ENCODE measurements around the gene ZNF410.
"Not testable (repeated sequence)": the region's sequence is repeated elsewhere in the genome, so short reads cannot be mapped to it uniquely, and the experiment has no call there.

ZNF410 gene, protein sequence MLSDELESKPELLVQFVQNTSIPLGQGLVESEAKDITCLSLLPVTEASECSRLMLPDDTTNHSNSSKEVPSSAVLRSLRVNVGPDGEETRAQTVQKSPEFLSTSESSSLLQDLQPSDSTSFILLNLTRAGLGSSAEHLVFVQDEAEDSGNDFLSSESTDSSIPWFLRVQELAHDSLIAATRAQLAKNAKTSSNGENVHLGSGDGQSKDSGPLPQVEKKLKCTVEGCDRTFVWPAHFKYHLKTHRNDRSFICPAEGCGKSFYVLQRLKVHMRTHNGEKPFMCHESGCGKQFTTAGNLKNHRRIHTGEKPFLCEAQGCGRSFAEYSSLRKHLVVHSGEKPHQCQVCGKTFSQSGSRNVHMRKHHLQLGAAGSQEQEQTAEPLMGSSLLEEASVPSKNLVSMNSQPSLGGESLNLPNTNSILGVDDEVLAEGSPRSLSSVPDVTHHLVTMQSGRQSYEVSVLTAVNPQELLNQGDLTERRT

DNA sequence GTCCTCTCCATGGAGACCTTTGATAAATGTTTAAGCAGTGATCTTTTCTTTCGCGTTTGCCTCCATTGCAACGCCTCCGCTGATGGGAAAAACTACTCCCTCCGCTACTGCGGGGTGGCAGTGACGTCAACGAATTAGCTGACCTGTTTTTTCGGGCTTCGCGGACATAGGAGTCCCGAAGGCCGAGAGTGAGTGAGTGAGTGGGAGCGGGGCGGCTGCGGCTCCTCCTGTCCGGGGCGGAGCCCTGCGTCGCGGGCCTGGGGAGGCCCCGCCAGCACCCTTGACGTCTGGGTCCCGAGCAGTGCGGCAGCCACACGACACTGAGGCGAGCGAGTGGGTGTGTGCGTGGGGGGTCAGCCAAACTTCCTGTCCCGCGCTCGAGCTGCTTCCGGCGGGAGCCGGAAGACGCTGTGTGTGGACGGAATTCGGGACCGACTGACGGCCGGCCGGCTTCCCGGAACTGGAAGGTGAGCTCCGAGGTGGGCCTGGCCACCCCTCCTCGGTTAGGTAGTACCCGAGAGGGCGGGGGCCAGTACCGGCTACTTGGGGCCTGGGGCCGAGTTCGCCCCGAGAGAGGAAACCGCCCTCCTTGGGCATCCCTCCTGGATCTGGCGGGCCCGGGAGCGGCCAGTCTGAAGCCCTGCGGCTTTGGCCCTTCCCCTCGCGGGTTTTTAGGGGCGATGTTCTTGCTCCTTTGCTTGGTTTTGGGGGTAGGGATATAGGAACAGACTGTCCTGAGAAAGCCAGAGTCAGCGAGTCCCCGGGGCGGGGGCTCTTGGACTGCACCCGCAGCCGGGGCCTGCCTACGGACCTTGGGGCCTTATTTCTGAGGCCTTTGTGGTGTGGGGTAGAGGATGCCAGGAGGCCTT lies at the start of gene ZNF410:
Gene ZNF410 (plus strand): TSS at position 411 of the 869 bp plus-strand sequence. CDS start 5,317 bp downstream, outside the sequence.
- DNase-seq = peak; percentile 97

DNA sequence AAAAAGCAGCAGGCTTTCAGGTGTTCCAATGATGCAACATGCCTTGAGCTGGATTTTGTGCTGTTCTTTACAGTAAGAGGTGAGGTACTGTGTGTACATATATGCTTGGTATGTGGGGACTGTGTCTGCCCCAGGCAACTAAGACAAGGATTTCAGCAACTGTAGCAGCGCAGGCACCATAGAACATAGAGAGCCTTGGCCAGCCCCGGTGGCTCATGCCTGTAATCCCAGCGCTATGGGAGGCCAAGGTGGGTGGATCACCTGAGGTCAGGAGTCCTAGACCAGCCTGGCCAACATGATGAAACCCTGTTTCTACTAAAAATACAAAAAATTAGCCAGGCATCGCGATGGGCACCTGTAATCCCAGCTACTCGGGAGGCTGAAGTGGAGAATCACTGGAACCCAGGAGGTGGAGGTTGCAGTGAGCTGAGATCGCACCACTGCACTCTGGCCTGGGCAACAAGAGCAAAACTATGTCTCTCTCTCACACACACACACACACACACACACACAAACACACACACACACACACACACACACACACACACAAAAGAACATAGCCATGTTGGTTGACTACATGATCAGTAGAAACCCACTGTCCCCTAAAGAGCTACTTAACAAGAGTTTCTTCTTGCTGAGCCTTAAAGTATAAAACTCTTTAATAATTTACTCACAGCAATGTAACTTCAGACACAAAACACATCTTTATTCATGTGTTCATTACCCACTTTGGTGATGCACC lies 48.2 kb upstream of the ZNF410 start:
- DNase-seq = not testable (repeated sequence)

DNA sequence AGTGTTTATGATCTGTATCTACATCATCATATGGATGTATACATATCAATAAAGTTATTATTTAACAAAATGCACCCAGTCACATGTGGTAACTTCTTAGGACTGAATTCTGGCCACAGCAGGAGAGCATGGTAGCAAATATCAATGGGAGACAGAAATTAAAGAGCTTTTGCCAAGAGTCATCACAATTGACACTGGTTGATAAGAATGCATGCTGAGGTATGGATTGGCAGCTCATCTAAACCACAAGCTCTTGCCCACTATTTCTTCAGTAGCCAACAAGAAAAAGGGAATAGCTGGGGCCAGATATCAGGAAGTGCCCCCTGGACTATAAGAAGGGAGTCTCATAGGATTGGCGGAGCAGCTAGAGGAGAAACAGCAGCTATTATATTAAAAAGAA lies 44.5 kb upstream of the ZNF410 start:
- no peak for DNase-seq

DNA sequence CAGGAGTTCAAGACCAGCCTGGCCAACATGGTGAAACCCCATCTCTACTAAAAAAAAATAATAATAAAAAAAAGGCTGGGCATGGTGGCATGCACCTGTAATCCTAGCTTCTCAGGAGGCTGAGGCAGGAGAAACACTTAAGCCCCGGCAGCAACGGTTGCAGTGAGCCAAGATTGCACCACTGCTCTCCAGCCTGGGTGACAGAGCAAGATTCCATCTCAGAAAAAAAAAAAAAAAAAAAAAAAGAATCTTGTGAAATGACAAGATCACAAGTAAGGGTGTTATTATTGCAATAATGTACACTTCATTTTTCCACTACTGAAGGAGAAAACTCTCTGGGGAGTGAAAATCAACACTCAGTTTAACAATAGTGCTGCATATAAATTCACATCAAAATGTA lies 43.8 kb upstream of the ZNF410 start:
- no peak for DNase-seq

DNA sequence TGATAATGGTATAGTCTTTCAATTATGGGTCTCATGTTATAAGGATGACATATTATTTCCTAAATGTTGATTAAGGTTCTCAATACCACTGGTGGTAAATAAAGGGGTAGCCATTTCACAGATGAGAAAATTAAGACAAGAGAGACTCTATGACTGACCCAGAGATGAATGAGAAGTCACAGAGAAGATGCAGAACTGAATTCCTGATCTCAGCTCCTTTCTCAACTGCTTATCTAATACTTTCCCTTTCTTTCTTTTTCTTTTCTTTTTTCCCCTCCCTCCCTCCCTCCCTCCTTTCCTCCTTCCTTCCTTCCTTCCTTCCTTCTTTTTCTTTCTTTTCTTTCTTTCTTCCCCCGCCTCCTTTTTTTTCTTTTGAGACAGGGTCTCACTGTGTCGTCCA lies 43.4 kb upstream of the ZNF410 start:
- DNase-seq = no peak

DNA sequence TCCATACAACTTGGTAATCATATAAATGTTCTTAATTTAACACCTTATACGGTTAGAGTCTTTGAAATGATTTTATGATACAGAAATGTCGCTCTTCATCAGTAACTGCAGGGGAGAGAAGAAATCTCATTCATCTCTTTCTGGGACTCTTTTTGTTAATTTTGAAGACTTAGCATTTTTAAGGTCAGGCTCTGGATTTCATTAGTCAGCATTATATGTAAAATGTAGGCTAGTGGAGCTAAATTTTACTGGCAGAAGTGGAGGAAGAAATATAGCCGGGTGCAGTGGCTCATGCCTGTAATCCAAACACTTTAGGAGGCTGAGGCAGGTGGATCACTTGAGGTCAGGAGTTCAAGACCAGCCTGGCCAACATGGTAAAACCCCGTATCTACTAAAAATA lies 39.7 kb upstream of the ZNF410 start:
- no peak for DNase-seq

DNA sequence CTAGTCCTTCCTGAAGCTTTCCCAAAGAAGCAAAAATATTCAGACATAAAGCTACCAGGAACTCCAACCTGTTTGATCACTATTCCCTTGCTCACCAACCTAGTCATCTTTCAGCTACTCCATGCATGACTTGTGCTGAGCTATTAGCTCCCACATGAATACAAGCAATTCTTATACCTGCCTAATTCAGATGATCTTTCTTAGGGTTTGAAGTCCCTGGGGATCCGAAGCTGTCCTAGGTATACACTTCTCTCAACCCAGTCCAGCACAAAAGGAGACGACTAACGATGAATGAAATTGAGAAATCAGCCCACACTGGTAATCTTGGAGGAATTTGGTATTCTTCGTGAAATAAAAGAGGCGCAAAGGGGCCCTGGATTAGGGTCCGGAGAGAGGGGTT lies 35.7 kb upstream of the ZNF410 start:
- DNase-seq = no peak

DNA sequence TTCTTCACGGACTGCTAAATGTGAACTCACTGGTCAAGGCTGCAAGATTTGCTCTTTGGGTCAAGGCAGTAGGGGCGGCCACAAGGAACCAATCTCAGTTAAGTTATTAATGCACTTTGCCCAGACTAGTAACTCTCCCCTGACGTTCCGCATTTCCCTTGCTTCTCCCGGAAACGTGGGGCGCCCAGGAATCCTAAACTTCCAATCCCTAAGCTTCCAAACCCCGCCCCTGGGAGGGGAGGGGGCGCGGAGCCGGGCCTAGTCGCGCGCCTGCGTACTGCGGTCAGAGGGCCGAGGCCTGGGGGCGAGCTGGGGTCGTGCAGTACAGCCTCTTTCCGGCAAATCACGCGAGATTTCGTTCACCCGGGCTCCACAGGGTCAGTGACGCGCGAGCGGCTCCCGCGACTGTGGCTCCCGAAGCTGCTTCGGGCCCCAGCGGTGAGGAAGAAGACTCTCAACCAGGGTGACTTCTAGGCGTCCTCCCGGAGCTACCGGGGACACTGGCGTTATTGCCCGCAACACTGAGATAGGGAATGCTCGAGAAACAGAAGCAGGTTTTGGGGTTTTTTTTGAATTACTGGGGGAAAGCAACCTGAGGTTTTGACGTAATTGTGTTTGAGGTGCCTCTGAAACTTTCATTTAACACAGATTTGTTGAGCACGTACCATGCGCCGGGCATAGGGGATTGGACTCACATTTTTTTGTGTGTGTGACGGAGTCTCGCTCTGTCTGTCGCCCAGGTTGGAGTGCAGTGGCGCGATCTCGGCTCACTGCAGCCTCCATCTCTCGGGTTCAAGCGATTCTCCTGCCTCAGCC lies 34.9 kb upstream of the ZNF410 start, which contains the start of gene PTGR2:
Gene PTGR2 (plus strand): TSS at position 265 of the 816 bp plus-strand sequence. CDS start 7,032 bp downstream, outside the sequence.
- peak; percentile 99 for DNase-seq

DNA sequence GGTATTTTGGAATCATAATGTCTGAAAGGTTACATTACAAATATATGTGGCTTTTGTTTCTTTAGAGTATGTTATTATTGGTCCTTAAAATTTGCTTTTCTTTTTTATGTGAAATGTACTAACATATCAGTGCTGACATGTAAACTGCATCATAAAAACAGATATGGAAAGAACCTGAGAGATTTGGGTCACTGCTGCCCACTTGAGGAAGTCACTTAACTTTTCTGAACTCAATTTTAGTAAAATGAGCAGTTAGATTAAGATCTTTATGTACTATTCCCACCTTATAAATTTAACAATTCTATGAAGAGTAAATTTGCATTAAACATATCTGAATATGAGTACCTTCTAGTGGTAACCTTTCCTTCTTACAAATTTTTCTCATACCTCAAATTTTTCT lies 27.5 kb upstream of the ZNF410 start:
- no peak for DNase-seq

DNA sequence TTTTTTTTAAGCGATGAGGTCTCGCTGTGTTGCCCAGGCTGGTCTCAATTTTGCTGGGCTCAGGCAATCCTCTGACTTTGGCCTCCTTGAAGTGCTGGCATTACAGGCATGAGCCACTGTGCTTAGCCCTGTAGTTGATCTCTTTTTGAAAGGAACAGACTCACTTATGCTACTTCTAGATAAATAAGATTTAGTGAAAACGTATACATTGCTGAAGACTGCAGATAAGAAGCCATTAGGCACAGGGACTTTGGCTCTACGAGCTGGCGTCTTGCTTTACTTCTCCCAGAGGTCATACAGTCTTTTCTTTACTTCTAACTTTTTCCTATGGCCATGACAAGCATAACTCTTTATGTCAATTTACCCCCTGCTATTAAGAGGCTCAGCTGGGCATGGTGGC lies 25.6 kb upstream of the ZNF410 start:
- DNase-seq = no peak

DNA sequence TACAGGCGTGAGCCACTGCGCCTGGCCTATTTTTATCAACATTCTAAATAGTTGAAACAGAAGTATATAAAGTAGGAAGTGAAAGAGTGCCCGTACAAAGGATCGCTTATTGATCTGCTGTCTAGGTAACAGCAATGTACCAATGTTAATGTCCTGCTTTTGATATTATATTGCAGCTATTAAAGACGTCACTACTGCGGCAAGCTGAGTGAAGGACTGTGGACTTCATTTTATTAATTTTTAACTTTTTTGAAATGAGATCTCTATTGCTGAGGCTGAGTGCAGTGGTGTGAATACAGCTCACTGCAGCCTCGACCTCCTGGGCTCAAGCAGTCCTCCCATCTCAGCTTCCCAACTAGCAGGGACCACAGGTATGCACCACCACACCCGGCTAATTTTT lies 24.2 kb upstream of the ZNF410 start:
- no peak for DNase-seq

DNA sequence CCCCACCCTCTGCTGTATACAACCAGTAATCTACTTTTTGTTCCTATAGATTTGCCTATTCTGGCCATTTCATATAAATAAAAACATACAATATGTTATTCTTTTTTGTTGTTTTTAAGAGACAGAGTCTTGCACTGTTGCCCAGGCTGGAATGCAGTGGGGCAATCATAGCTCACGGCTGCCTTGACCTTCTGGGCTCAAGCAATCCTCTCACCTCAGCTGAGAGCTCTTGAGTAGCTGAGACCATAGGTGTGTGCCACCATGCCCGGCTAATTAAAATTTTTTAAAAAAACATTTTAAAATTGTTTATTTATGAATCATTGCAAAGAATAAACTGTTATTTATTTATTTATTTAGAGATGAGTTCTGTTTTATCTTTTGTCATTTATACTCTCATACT lies 23.4 kb upstream of the ZNF410 start:
- no peak for DNase-seq

DNA sequence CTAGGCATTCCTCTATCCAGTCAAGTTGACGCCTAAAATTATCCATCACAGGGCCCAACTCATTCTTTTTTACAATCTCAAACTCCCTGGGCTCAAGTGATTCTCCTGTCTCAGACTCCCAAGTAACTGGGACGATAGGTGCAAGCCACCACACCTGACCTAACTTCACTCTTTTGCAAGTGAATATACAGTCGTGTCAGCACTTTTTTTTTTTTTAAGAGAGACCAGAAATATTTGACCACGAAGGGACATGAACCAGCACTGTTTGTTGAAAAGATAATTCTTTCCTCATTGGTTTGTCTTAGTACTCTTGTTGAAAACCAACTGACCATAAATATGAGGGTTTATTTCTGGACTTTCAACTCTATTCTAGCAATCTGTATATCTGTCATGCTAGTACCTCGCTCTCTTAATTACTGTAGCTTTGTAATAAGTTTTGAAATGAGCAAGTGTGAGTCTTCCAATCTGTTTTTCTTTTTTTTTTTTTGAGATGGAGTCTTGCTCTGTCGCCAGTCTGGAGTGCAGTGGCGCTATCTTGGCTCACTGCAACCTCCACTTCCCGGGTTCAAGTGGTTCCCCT lies 21.0 kb upstream of the ZNF410 start:
- no peak for DNase-seq

DNA sequence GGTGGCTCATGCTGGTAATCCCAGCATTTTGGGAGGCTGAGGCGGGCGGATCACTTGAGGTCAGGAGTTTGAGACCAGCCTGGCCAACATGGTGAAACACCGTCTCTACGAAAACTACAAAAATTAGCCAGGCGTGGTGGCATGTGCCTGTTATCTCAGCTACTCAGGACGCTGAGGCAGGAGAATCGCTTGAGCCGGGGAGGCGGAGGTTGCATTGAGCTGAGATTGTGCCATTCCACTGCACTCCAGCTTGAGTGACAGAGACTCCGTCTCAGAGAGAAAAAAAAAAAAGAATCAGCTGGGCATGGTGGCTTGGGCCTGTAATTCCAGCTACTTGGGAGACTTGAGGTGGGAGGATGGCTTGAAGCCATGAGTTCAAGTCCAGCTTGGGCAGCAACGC lies 16.9 kb upstream of the ZNF410 start:
- not testable (repeated sequence) for DNase-seq

DNA sequence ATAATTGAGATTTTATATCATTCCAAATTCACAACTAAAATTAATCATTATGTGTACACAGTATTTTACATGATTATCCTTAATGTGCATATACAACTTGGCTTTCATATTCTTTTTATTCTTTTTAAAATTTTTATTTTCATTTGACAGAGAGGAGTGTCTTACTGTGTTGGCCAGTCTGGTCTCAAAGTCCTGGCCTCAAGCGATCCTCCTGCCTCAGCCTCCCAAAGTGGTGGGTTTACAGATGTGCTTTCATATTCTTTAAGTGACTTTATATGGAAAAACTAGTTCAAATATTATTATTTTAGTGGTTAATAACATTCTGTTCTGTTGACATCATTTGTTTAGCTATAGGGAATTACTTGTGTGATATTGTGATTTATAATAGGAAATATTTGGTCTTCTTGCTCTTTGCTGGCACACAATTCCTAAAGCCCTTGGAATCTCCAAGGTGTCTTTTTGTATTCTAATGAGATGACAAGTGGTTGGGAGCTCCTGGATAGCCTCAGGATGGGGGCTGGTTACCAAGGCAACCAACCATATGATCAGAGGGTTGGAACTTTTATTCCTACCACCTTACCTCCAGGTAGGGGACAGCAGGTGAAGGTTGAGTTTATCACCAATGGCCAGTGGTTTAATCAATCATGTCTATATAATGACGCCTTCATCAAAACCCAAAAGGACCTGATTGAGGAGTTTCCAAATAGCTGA lies 16.0 kb upstream of the ZNF410 start:
- DNase-seq = no peak

DNA sequence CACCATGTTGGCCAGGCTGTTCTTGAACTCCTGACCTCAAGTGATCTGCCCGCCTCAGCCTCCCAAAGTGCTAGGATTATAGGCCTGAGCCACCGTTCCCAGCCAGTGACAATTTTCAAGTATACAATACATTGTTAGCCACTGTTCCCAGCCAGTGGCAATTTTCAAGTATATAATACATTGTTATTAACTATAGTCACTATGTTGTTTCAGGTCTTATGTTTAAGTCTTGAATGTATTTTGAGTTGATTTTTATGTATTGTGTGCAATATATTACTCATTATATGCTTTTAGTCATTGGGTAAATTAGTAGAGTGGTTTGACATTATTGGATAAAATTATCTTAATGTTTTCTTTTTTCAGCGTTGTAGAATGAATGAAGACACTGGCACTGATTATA lies 13.0 kb upstream of the ZNF410 start:
- no peak for DNase-seq

DNA sequence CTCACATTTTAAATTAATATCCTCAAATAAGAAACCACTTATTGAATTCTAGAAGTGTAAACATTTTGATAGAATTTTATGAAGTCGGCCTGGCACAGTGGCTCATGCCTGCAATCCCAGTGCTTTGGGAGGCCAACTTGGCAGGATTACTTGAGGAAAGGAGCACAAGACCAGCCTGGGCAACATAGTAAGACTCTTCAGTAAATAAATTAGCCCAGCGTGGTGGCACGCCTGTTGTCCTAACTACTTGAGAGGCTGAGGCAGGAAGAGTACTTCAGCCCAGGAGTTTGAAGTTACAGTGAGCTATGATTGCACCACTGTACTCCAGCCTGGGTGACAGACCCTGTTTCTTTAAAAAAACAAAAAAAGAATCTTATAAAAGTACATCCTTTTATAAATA lies 8.9 kb upstream of the ZNF410 start:
- no peak for DNase-seq

DNA sequence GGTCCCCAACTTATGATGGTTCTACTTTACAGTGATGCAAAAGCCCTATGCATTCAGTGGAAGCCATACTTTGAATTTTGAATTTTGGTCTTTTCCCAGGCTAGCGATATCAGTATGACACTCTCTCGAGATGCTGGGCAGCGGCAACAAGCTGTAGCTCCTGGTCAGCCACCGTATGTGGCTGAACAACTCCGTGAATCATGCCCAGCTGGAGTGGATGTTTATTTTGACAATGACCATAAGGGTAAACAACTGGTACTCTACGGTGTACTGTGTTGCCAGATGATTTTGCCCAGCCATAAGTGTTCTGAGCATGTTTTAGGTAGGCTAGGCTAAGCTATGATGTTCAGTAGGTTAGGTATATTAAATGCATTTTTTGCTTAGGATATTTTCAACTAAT lies 8.2 kb upstream of the ZNF410 start:
- no peak for DNase-seq

DNA sequence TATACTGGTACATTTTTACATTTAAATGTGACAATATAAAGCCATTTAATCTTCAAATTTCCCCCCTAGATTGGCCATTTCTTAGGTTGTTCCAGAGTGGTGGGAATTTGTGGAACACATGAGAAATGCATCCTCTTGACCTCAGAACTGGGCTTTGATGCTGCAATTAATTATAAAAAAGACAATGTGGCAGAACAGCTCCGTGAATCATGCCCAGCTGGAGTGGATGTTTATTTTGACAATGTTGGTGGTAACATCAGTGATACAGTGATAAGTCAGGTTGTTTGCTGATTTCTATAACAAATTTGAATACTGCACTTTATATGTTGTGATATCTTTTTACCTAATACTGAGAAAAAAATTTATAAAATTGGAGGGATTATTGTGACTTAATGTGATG lies 7.6 kb upstream of the ZNF410 start:
- no peak for DNase-seq

DNA sequence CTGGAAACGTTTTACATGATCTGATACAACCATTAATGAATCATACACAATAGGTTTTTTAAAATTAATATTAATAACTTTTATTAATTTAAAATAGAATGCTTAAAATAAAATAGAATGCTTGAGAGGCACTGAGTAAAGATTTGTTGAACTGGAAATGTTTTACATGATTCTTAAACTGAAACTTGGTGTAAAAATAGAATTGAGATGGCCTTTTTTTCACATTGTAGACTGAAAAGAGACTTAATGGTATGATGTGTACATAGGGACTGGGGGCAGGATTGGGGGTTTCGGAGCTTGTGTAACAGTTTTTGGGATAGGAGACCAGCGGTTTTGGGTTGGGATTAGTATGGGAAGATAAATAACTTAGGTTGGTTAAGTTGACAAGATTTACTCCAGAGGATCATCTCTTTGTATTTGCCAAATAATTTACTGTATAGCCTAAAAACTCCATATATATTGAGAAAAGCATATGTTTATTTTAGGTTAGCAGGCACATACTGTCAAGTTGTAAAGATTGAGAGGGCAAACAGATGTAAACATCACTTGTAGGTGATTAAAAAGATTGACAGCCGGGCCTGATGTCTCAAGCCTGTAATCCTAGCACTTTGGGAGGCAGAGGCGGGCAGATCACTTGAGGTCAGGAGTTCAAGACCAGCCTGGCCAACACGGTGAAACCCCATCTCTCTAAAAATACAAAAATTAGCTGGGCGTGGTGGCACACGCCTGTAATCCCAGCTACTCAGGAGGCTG lies 2.0 kb upstream of the ZNF410 start:
- no peak for DNase-seq

DNA sequence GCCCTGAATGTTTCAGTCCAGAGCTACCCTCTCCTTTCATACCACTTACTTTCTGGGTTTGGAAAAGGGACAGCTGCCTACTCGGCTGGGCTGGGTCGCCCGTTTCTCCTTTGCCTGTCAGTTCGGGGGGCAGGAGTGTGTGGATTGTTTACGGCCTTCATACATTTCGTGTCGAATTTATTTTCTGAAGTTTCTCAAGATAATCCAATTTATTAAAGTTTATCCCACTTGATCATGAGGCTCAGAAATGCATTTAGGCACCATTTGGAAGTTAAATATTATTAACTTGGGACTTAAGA lies 608 bp downstream of the ZNF410 start:
- no peak for DNase-seq

Data from left hindlimb (tissue), 1 donor.